Loucy (cell line): Measurements from ENCODE around the gene SDC3.
"Not testable (repeated sequence)": the region's sequence is repeated elsewhere in the genome, so short reads cannot be mapped to it uniquely, and the experiment has no call there.

Source experiments
- CTCF ChIP-seq: fragments of 200-600 bp; sonication (generic); conservative IDR thresholded peaks from 2 replicates; pipeline ENCODE4 v1.5.1; 2014; ENCODE audit warnings: mild to moderate bottlenecking, antibody characterized with exemption, low read length
- EZH2phosphoT487 ChIP-seq: fragments of 200-600 bp; IDR thresholded peaks from 2 replicates; pipeline ENCODE4 v1.6.1; 2018; ENCODE audit warnings: antibody characterized with exemption, mild to moderate bottlenecking, moderate library complexity, borderline replicate concordance

DNA sequence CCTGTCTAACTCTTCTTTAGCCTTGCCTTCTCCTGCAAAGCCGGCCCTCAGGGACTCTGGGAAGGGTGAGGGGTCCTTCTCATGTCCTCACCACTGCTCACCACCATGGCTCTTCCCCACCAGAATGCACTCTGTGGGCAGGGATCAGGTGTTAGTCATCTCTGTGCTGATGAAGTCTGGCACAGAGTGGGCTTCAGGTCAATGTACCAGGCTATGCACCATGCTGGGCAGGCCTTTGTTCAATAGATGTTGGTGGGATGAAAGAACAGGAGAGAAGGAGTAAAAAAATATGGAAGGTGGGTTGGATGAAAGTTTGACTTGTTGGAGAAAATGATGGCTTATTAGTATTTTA is 40.9 kb upstream of the SDC3 start:
- TF ChIP-seq CTCF, EZH2phosphoT487: not testable (repeated sequence)
